Liver (tissue), 9 donors: ENCODE measurements around the gene FAM184B. TPM values are rescaled to one million over a fixed set of nuclear protein-coding genes. Genes with fewer than 3 reads are reported as not detected.

Source experiments
- DNase-seq: peaks from one replicate; pipeline ENCODE4 v3.0.0-alpha.2; 2017; ENCODE audit warnings: low spot score
- H3K27ac ChIP-seq, 2 donors: one replicate each; pipeline ENCODE4 v1.7.0; 2013; ENCODE audit warnings: inconsistent platforms in 2 of 2, low read length in 2 of 2, control low read depth in 1 of 2, low read depth in 1 of 2, mild to moderate bottlenecking in 1 of 2
- H3K27me3 ChIP-seq, 4 donors: one replicate each; pipeline versions ENCODE4 v1.6.1 to v1.7.0; 2013; ENCODE audit warnings: low read length in 3 of 4, inconsistent platforms in 1 of 4, mild to moderate bottlenecking in 1 of 4, moderate library complexity in 1 of 4; ENCODE audit not compliant: control insufficient read depth in 4 of 4, insufficient read depth in 4 of 4
- H3K36me3 ChIP-seq, 4 donors: one replicate each; pipeline versions ENCODE4 v1.6.1 to v1.7.0; 2013; ENCODE audit warnings: low read length in 3 of 4, mild to moderate bottlenecking in 3 of 4, low read depth in 1 of 4, moderate library complexity in 1 of 4; ENCODE audit not compliant: control insufficient read depth in 4 of 4, insufficient read depth in 3 of 4
- H3K4me1 ChIP-seq, 4 donors: one replicate each; pipeline versions ENCODE4 v1.6.1 to v1.7.0; 2013; ENCODE audit warnings: low read length in 3 of 4, mild to moderate bottlenecking in 3 of 4, moderate library complexity in 1 of 4; ENCODE audit not compliant: control insufficient read depth in 4 of 4, insufficient read depth in 4 of 4
- H3K4me3 ChIP-seq, 3 donors: one replicate each; pipeline versions ENCODE4 v1.6.1 to v1.7.0; 2013; ENCODE audit warnings: low read length in 3 of 3, control low read depth in 1 of 3, low read depth in 1 of 3, mild to moderate bottlenecking in 1 of 3
- H3K9ac ChIP-seq, 2 donors: one replicate each; pipeline ENCODE4 v1.7.0; 2013; ENCODE audit warnings: low read length in 2 of 2, mild to moderate bottlenecking in 2 of 2, moderate library complexity in 2 of 2, control low read depth in 1 of 2, low read depth in 1 of 2
- H3K9me3 ChIP-seq, 4 donors: one replicate each; pipeline versions ENCODE4 v1.6.1 to v1.7.0; 2013; ENCODE audit warnings: low read length in 3 of 4; ENCODE audit not compliant: control insufficient read depth in 4 of 4
- EGR1 ChIP-seq, 2 donors: IDR thresholded peaks; 2 replicates each; pipeline ENCODE4 v1.6.1; 2016 to 2018; ENCODE audit warnings: antibody characterized with exemption in 2 of 2, low read depth in 2 of 2
- FOXA1 ChIP-seq: IDR thresholded peaks from 2 replicates; pipeline ENCODE4 v1.6.1; 2016; ENCODE audit warnings: antibody characterized with exemption
- FOXA2 ChIP-seq: IDR thresholded peaks from 2 replicates; pipeline ENCODE4 v1.6.1; 2016; ENCODE audit warnings: antibody characterized with exemption
- GABPA ChIP-seq, 2 donors: IDR thresholded peaks in 1 of 2; conservative IDR thresholded peaks in 1 of 2; 2 replicates each; pipeline ENCODE4 v1.6.1; 2016; ENCODE audit warnings: antibody characterized with exemption in 2 of 2, mild to moderate bottlenecking in 1 of 2, moderate library complexity in 1 of 2
- HNF4A ChIP-seq, 2 donors: conservative IDR thresholded peaks; 2 replicates each; pipeline ENCODE4 v1.6.1; 2016; ENCODE audit warnings: antibody characterized with exemption in 2 of 2, mild to moderate bottlenecking in 2 of 2
- HNF4G ChIP-seq: IDR thresholded peaks from 2 replicates; pipeline ENCODE4 v1.6.1; 2016; ENCODE audit warnings: antibody characterized with exemption
- JUND ChIP-seq, 2 donors: IDR thresholded peaks; 2 replicates each; pipeline ENCODE4 v1.6.1; 2016; ENCODE audit warnings: antibody characterized with exemption in 2 of 2
- NR2F2 ChIP-seq: IDR thresholded peaks from 2 replicates; pipeline ENCODE4 v1.6.1; 2016; ENCODE audit warnings: antibody characterized with exemption
- RAD21 ChIP-seq, 2 donors: IDR thresholded peaks; 2 replicates each; pipeline ENCODE4 v1.6.1; 2016; ENCODE audit warnings: antibody characterized with exemption in 2 of 2, mild to moderate bottlenecking in 2 of 2
- REST ChIP-seq: IDR thresholded peaks from 2 replicates; pipeline ENCODE4 v1.6.1; 2016; ENCODE audit warnings: antibody characterized with exemption, mild to moderate bottlenecking
- RXRA ChIP-seq, 2 donors: IDR thresholded peaks; 2 replicates each; pipeline ENCODE4 v1.6.1; 2017 to 2018; ENCODE audit warnings: antibody characterized with exemption in 2 of 2, mild to moderate bottlenecking in 1 of 2
- SP1 ChIP-seq: IDR thresholded peaks from 2 replicates; pipeline ENCODE4 v1.6.1; 2018; ENCODE audit warnings: antibody characterized with exemption, mild to moderate bottlenecking
- TAF1 ChIP-seq: conservative IDR thresholded peaks from 2 replicates; pipeline ENCODE4 v1.6.1; 2016; ENCODE audit warnings: antibody characterized with exemption, mild to moderate bottlenecking
- YY1 ChIP-seq: IDR thresholded peaks from 2 replicates; pipeline ENCODE4 v1.6.1; 2016; ENCODE audit warnings: antibody characterized with exemption, mild to moderate bottlenecking
- ZBTB33 ChIP-seq: IDR thresholded peaks from 2 replicates; pipeline ENCODE4 v1.6.1; 2016; ENCODE audit warnings: antibody characterized with exemption
- WGBS: extraction: QIAGEN DNeasy Blood & Tissue Kit; methylation state at CpG from one replicate; pipeline ENCODE4 v1.1.7; 2013; 5-methylcytosine and 5-hydroxymethylcytosine counted together
- polyA plus RNA-seq, 2 donors: library from polyadenylated mRNA; stranded (reverse) in 1 of 2; unstranded in 1 of 2; fragments of 200-250 nt in 1 of 2; fragments of >200 nt in 1 of 2; fragmentation: Nextera tagmentation in 1 of 2; extraction: Ambion mirVana in 1 of 2; gene quantifications; one replicate each; pipeline versions ENCODE4 v1.2.1 to v1.2.3, GENCODE V29; 2013 to 2015
- total RNA-seq, 2 donors: library from RNA; depleted of rRNA; stranded (reverse); fragments of >200 nt; gene quantifications; one replicate each; pipeline ENCODE4 v1.2.3, GENCODE V29; 2014
- TF ChIP-seq, protein P1 (sequence below): IDR thresholded peaks from 2 replicates; pipeline ENCODE4 v1.6.1; 2016; ENCODE audit warnings: antibody characterized with exemption
- TF ChIP-seq, protein P2 (sequence below): IDR thresholded peaks from 2 replicates; pipeline ENCODE4 v1.6.1; 2016; ENCODE audit warnings: antibody characterized with exemption
- TF ChIP-seq, protein P3 (sequence below): fragments of 150-350 bp; IDR thresholded peaks from 2 replicates; pipeline ENCODE4 v1.5.1; 2017; ENCODE audit warnings: improper control_type of control experiment, low read depth, low read length; ENCODE audit not compliant: missing input control
- donor health status: healthy.
- donor health status: healthy.
- donor health status: healthy.
- donor health status: healthy.
- donor health status: healthy.

The FAM184B gene
- total and polyA plus RNA-seq, 4 donors, result 0.01 TPM; not detected in 3

GRCh38 chr4:17623451-17624001, 157.9 kb downstream of the FAM184B start (continued):
- TF ChIP-seq ZBTB33 (no peak), GABPA (IDR thresholded peaks at IDR 0.05 in 1 of 2, conservative IDR thresholded peaks at IDR 0.05 in 1 of 2) (no peak), TAF1 (no peak)
- TF ChIP-seq, protein P1, sequence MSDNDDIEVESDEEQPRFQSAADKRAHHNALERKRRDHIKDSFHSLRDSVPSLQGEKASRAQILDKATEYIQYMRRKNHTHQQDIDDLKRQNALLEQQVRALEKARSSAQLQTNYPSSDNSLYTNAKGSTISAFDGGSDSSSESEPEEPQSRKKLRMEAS, result no peak

DNA sequence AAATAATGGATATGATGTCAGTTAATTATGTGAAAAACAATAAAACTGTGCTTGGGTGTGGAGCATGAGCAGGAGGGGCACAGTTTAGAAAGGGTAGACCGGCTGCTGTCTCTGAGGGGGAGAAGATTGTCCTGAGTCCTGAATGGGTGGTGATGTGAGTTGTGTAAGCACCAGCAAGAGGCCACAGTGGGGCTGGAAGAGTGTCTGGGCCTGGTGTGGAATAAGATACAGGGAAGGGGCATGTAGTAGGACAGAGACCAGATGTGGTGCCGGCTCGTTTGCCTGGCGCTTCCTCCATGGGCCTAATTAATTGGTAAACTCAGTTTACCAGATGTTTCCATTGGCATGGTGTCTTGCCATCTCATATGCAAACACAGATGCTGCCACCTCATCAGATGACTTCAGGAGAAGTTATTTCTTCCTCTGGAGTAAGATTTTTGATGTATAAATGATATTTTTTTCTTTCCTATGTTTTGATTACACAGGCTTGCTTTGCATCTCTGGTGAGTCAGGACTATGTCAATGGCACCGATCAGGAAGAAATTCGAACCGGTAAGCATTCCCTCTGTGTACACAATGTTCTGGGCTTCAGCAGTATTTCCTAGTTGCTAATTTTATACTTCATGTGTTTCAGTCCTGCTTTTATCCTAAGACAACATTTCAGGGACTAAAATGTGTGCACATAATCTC, 161.9 kb downstream of the FAM184B start:
- Histone ChIP-seq H3K27ac (no peak overlapping the region), H3K27me3 (no peaks in the 10 kb centered on the region), H3K9me3 (no peaks in the 10 kb centered on the region), H3K9ac (no peak overlapping the region), H3K4me3 (no peak overlapping the region), H3K4me1 (peaks cover 2 to 26% (median 21%) of the 10 kb centered on the region in 4 donors), H3K36me3 (peaks cover 8 to 45% (median 35%) of the 10 kb centered on the region in 4 donors)
- TF ChIP-seq, protein P2, sequence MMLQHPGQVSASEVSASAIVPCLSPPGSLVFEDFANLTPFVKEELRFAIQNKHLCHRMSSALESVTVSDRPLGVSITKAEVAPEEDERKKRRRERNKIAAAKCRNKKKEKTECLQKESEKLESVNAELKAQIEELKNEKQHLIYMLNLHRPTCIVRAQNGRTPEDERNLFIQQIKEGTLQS, result no peak
- TF ChIP-seq SP1 (no peak), REST (no peak), YY1 (no peak), TAF1 (no peak), NR2F2 (no peak), JUND (IDR thresholded peaks at IDR 0.05) (no peak), RXRA (IDR thresholded peaks at IDR 0.05) (no peak), EGR1 (IDR thresholded peaks at IDR 0.05; ENCODE audit: low read depth in 2 of 2) (no peak), HNF4G (no peak), RAD21 (IDR thresholded peaks at IDR 0.05) (no peak), ZBTB33 (no peak), FOXA2 (no peak), FOXA1 (no peak), GABPA (IDR thresholded peaks at IDR 0.05 in 1 of 2, conservative IDR thresholded peaks at IDR 0.05 in 1 of 2) (no peak), HNF4A (conservative IDR thresholded peaks at IDR 0.05) (no peak)
- TF ChIP-seq, protein P1, result no peak
- TF ChIP-seq, protein P3, sequence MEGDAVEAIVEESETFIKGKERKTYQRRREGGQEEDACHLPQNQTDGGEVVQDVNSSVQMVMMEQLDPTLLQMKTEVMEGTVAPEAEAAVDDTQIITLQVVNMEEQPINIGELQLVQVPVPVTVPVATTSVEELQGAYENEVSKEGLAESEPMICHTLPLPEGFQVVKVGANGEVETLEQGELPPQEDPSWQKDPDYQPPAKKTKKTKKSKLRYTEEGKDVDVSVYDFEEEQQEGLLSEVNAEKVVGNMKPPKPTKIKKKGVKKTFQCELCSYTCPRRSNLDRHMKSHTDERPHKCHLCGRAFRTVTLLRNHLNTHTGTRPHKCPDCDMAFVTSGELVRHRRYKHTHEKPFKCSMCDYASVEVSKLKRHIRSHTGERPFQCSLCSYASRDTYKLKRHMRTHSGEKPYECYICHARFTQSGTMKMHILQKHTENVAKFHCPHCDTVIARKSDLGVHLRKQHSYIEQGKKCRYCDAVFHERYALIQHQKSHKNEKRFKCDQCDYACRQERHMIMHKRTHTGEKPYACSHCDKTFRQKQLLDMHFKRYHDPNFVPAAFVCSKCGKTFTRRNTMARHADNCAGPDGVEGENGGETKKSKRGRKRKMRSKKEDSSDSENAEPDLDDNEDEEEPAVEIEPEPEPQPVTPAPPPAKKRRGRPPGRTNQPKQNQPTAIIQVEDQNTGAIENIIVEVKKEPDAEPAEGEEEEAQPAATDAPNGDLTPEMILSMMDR, result no peak
- no peak for DNase-seq
- 68% methylated on average over 7 of the region's 7 CpGs for WGBS
